Prostate gland (tissue), 2 donors: ENCODE data around the gene FFAR2. TPM values are rescaled to one million over a fixed set of nuclear protein-coding genes. Genes with fewer than 3 reads are reported as not detected.

Source experiments
- DNase-seq: peaks from one replicate; pipeline ENCODE4 v3.0.0-alpha.2; 2019; ENCODE audit warnings: low spot score
- H3K27ac ChIP-seq, 2 donors: fragments of 200-600 bp; sonication (generic); 2 replicates each; pipeline ENCODE4 v1.5.1; 2017 to 2019
- H3K27me3 ChIP-seq: fragments of 200-600 bp; sonication (generic); replicated peaks from 2 replicates; pipeline ENCODE4 v1.5.1; 2019; ENCODE audit not compliant: insufficient read depth
- H3K36me3 ChIP-seq, 2 donors: fragments of 200-600 bp; sonication (generic); 1 replicate in 1 of 2; 2 replicates in 1 of 2; pipeline versions ENCODE4 v1.5.1 to v1.8.1; 2017 to 2019
- H3K4me1 ChIP-seq: fragments of 200-600 bp; sonication (generic); replicated peaks from 2 replicates; pipeline ENCODE4 v1.5.1; 2019
- H3K4me3 ChIP-seq, 2 donors: fragments of 200-600 bp; sonication (generic); 2 replicates each; pipeline ENCODE4 v1.5.1; 2017 to 2019
- H3K9me3 ChIP-seq: fragments of 200-600 bp; sonication (generic); 2 replicates; pipeline ENCODE4 v1.5.1; 2017
- POLR2A ChIP-seq: fragments of 450-650 bp; IDR thresholded peaks from one replicate; pipeline ENCODE4 v1.6.1; 2016; ENCODE audit warnings: antibody characterized with exemption, mild to moderate bottlenecking
- POLR2AphosphoS5 ChIP-seq: sonication (generic); formaldehyde crosslinking; IDR thresholded peaks from one replicate; pipeline ENCODE4 v1.6.1; 2017; ENCODE audit warnings: antibody characterized with exemption
- WGBS: methylation state at CpG from one replicate; pipeline ENCODE4 v1.1.5; 2018; 5-methylcytosine and 5-hydroxymethylcytosine counted together
- intact Hi-C: fragments of 100-400 bp; cut with DNase I; formaldehyde crosslinking; loops from one replicate; pipeline ENCODE4 v1.14.2; 2022
- total RNA-seq, 2 donors: library from RNA; depleted of rRNA; stranded (reverse); fragments of >200 nt; gene quantifications; one replicate each; pipeline ENCODE4 v1.1.0, GENCODE V29; 2016
- TF ChIP-seq, protein P1 (sequence below), 4 experiments: fragments of 200-600 bp in 2 of 4; fragments of 450-650 bp in 2 of 4; sonication (generic) in 2 of 4; IDR thresholded peaks; 1 replicate in 3 of 4; 2 replicates in 1 of 4; pipeline ENCODE4 v1.5.1; 2016 to 2019; ENCODE audit warnings: antibody characterized with exemption in 4 of 4, mild to moderate bottlenecking in 2 of 4, moderate library complexity in 2 of 4

Gene FFAR2
- total RNA-seq, 2 donors from 2014 or later, result 0.87 TPM; not detected in 1

DNA sequence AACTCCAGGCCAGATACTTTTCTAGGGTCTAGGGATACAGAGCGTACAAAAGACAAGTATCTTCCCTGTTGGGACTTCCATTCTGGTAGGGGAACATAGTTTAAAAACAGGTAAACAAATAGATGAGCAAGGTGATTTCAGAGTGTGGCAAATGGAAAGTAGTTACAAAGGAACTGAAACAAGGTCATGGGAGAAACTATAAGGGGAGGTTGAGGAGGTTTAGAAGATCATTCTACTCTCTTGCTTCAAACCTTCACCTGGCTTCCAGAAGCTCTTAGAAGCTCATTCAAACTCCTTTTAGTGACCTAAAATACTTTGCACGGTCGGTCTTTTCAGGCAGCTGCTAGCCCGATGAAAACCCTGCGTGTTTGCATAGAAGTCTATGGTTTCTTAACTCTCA lies 9.1 kb downstream of the FFAR2 start:
- Histone ChIP-seq H3K27me3 (no peaks in the 10 kb centered on the region), H3K27ac (no peak overlapping the region), H3K4me1 (no peaks in the 10 kb centered on the region), H3K9me3 (no peaks in the 10 kb centered on the region), H3K36me3 (no peaks in the 10 kb centered on the region), H3K4me3 (no peak overlapping the region)
- TF ChIP-seq, protein P1, sequence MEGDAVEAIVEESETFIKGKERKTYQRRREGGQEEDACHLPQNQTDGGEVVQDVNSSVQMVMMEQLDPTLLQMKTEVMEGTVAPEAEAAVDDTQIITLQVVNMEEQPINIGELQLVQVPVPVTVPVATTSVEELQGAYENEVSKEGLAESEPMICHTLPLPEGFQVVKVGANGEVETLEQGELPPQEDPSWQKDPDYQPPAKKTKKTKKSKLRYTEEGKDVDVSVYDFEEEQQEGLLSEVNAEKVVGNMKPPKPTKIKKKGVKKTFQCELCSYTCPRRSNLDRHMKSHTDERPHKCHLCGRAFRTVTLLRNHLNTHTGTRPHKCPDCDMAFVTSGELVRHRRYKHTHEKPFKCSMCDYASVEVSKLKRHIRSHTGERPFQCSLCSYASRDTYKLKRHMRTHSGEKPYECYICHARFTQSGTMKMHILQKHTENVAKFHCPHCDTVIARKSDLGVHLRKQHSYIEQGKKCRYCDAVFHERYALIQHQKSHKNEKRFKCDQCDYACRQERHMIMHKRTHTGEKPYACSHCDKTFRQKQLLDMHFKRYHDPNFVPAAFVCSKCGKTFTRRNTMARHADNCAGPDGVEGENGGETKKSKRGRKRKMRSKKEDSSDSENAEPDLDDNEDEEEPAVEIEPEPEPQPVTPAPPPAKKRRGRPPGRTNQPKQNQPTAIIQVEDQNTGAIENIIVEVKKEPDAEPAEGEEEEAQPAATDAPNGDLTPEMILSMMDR (IDR thresholded peaks at IDR 0.05), result no peak
- TF ChIP-seq POLR2AphosphoS5, result no peak
- TF ChIP-seq POLR2A, result no peak
- no peak for DNase-seq
- WGBS, result over 99% methylated on average over 5 of the region's 5 CpGs
- intact Hi-C loops, result no loop called here

DNA sequence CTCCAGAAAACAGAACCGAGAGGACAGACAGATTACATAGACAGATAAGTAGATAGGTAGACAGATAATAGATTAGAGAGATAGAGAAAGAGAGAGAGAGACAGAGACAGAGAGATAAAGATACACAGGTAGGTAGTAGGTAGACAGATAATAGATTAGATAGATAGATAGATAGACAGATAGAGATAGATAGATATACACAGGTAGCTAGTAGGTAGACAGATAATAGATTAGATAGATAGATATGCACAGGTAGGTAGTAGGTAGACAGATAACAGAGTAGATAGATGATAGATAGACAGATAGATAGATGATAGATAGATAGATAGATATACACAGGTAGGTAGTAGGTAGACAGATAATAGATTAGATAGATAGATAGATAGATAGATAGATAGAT lies 10.1 kb downstream of the FFAR2 start:
- 57% methylated on average over 1 of the region's 1 CpG for WGBS
- H3K4me3 ChIP-seq, result no peak overlapping the region
- H3K27me3 ChIP-seq, result no peaks in the 10 kb centered on the region
- H3K9me3 ChIP-seq, result no peaks in the 10 kb centered on the region
- H3K36me3 ChIP-seq, result no peaks in the 10 kb centered on the region
- TF ChIP-seq, protein P1 (IDR thresholded peaks at IDR 0.05), result no peak
- TF ChIP-seq POLR2A (no peak), POLR2AphosphoS5 (no peak)
- no peak for DNase-seq
- H3K4me1 ChIP-seq, result no peaks in the 10 kb centered on the region
- intact Hi-C loops, result no loop called here
- H3K27ac ChIP-seq, result no peak overlapping the region

DNA sequence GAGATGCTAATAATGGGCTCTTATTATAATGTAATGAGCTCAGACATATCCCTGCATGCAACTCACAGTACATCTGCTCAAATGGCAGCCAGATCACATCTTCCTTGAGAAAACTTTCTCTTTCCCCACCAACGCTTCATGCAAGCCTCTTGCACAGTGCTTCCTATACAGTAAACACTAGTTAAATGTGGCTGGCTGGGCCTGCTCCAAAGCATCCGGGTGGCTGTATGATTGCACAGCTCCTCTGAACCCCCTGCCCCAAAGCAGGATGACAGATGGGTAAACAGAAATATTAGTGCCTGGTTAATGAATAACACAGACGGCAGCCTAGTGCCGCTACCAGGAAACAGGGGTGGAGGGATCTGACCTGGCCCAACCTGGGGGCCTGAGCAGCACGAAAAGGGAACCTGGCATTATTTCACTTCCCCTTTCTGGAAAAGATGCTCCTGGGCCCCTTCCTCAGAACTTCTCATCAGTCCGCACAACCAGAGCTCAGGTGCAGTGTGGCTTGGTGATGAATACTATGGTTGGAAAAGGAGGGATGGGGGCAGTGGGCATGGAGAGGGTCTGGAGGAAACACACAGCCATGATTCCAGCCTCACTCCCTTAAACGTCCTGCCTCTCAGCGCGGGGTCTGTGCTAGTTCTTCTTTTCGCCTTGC lies 10.8 kb downstream of the FFAR2 start:
- TF ChIP-seq POLR2AphosphoS5 (peak; percentile 26), POLR2A (no peak)
- TF ChIP-seq, protein P1 (IDR thresholded peaks at IDR 0.05), result no peak
- H3K27ac ChIP-seq, result no peak overlapping the region
- peak; percentile 40 for DNase-seq
- WGBS, result 38% methylated on average over 10 of the region's 10 CpGs
- H3K27me3 ChIP-seq, result no peaks in the 10 kb centered on the region
- H3K36me3 ChIP-seq, result no peaks in the 10 kb centered on the region
- H3K4me1 ChIP-seq, result no peaks in the 10 kb centered on the region
- H3K9me3 ChIP-seq, result no peaks in the 10 kb centered on the region
- H3K4me3 ChIP-seq, result no peak overlapping the region
- intact Hi-C loops, result no loop called here

DNA sequence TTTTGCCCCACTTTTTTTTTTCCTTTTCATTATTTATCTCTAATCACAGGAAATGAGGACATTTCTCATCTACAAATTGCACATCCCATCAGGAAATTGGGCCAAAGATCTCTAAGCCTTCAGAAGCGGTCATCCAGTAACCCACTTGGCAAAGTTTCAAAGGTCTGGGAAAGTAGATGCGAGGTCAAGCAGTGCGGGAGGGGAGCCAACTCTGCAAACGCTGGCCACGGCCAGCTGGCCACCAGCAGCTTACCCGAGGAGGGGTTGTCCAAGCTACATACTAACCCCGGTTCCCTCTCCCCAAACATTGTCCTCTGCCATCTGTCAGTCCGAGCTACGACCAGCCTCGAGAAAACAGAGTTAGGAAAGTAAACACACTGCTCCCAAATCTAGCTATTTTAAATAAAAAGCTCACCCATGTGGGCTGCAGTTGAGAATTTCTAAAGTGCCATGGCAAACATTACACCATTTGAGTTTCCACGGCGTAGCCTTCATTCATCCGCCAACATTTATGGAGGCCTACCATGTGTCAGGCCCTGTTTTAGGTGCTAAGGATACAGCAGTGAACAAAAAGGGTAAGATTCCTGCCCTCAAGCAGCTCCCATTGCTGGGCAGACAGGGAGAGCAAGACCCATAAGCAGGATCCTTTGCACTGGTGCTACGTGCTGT lies 11.5 kb downstream of the FFAR2 start:
- Histone ChIP-seq H3K36me3 (no peaks in the 10 kb centered on the region), H3K27me3 (no peaks in the 10 kb centered on the region), H3K4me1 (no peaks in the 10 kb centered on the region), H3K9me3 (no peaks in the 10 kb centered on the region), H3K4me3 (no peak overlapping the region), H3K27ac (no peak overlapping the region)
- TF ChIP-seq POLR2AphosphoS5, result no peak
- 63% methylated on average over 14 of the region's 14 CpGs for WGBS
- intact Hi-C loops, result no loop called here
- no peak for DNase-seq

GRCh38 chr19:35460608-35461007 lies 12.6 kb downstream of the FFAR2 start:
- H3K4me1 ChIP-seq, result no peaks in the 10 kb centered on the region
- DNase-seq, result no peak
- H3K36me3 ChIP-seq, result no peaks in the 10 kb centered on the region
- no peak overlapping the region for H3K4me3 ChIP-seq
- intact Hi-C loops, result no loop called here
- H3K9me3 ChIP-seq, result no peaks in the 10 kb centered on the region
- WGBS, result 86% methylated on average over 10 of the region's 10 CpGs
- TF ChIP-seq POLR2AphosphoS5 (no peak), POLR2A (no peak)
- TF ChIP-seq, protein P1 (IDR thresholded peaks at IDR 0.05), result no peak
- H3K27me3 ChIP-seq, result no peaks in the 10 kb centered on the region
- no peak overlapping the region for H3K27ac ChIP-seq
